ENCODE results near the gene KCNV2. TPM values are rescaled to one million over a fixed set of nuclear protein-coding genes. Genes with fewer than 3 reads are reported as not detected.

The KCNV2 gene
- not detected in 2 replicates for total RNA-seq

DNA sequence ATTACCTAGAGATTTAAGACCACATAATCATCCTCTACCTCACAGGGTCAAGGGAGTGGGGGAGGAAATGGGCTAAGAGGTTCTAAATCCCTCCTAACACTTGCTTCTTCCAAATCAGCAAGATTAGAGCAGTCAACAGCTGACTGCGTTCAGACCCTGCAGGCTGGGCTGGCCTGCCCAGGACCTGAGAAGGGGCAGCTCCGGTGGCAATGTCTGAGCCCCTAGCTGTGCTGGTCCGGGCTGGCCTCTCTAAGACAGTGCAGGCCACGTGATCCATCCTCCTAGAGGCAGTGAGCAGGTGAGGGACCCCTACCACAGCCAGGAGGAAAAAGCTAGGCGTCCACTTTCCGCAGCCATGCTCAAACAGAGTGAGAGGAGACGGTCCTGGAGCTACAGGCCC is at the start of gene KCNV2:
KCNV2 (plus strand) TSS at position 126 of the 400 bp plus-strand sequence; CDS start at position 356, 230 bp downstream.

Other genes starting within 250 kb of the KCNV2 start
- 19.8 and 22.0 TPM in 2 replicates for gene VLDLR, start 95.7 kb upstream of the KCNV2 start, total RNA-seq
- gene PUM3, start 126.6 kb downstream of the KCNV2 start, total RNA-seq: 31.3 and 47.0 TPM in 2 replicates

Data from smooth muscle cell of trachea (primary cell).